ENCODE results near the gene S100A8. TPM values are rescaled to one million over a fixed set of nuclear protein-coding genes. Genes with fewer than 3 reads are reported as not detected.

The S100A8 gene
- total RNA-seq, 1 experiment from 2014 or later = not detected

GRCh38 chr1:153344718-153345025, 46.2 kb downstream of the S100A8 start:
- CTCF ChIA-PET = interaction anchor here (0.6 kb wide), 2 partner anchors 44 to 549 kb away, joined by 3 read pairs; no protein-coding TSS in a partner anchor
- H3K27me3 Mint-ChIP-seq (ENCODE audit: unreplicated experiment) = peaks cover 95% of the 10 kb centered on the region
- no peak overlapping the region for H3K4me3 Mint-ChIP-seq (ENCODE audit: low read depth, unreplicated experiment)
- TF ChIP-seq CTCF (IDR thresholded peaks at IDR 0.05; ENCODE audit: unreplicated experiment) = no peak
- H3K9me3 Mint-ChIP-seq (ENCODE audit: low read depth, unreplicated experiment) = no peaks in the 10 kb centered on the region
- H3K27ac Mint-ChIP-seq (ENCODE audit: unreplicated experiment) = no peak overlapping the region
- no peaks in the 10 kb centered on the region for H3K36me3 Mint-ChIP-seq (ENCODE audit: insufficient read depth, unreplicated experiment)
- intact Hi-C loops (cut with micrococcal nuclease; ENCODE audit: unreplicated experiment) = no loop called here
- no peak for DNase-seq
- peaks cover 35% of the 10 kb centered on the region for H3K4me1 Mint-ChIP-seq (ENCODE audit: low read depth, unreplicated experiment)
- BruUV-seq (replicated peaks) = no TSS peak

- Mint-ChIP-seq H3K27ac (ENCODE audit: unreplicated experiment) (no peak overlapping the region), H3K9me3 (ENCODE audit: low read depth, unreplicated experiment) (no peaks in the 10 kb centered on the region), H3K36me3 (ENCODE audit: insufficient read depth, unreplicated experiment) (no peaks in the 10 kb centered on the region), H3K4me3 (ENCODE audit: low read depth, unreplicated experiment) (no peak overlapping the region), H3K27me3 (ENCODE audit: unreplicated experiment) (peaks cover 95% of the 10 kb centered on the region), H3K4me1 (ENCODE audit: low read depth, unreplicated experiment) (peaks cover 35% of the 10 kb centered on the region)
- CTCF ChIA-PET = interaction anchor here (0.6 to 1.5 kb wide), 3 partner anchors 8 to 44 kb away, joined by 3 to 5 read pairs (median 3); no protein-coding TSS in a partner anchor
- no peak for DNase-seq
- no peak for TF ChIP-seq CTCF (IDR thresholded peaks at IDR 0.05; ENCODE audit: unreplicated experiment)
- intact Hi-C loops (cut with micrococcal nuclease; ENCODE audit: unreplicated experiment) = no loop called here
- BruUV-seq (replicated peaks) = no TSS peak
Measured at GRCh38 chr1:153343811-153344717, 46.8 kb downstream of the S100A8 start.

GRCh38 chr1:153343040-153343681, 47.7 kb downstream of the S100A8 start:
- CTCF ChIA-PET = interaction anchor here (0.8 to 1.5 kb wide), 2 partner anchors 9 to 18 kb away, joined by 3 to 5 read pairs; no protein-coding TSS in a partner anchor
- TF ChIP-seq CTCF (IDR thresholded peaks at IDR 0.05; ENCODE audit: unreplicated experiment) = no peak
- no TSS peak for BruUV-seq (replicated peaks)
- Mint-ChIP-seq H3K4me3 (ENCODE audit: low read depth, unreplicated experiment) (no peak overlapping the region), H3K36me3 (ENCODE audit: insufficient read depth, unreplicated experiment) (no peaks in the 10 kb centered on the region), H3K27me3 (ENCODE audit: unreplicated experiment) (peaks cover 95% of the 10 kb centered on the region), H3K27ac (ENCODE audit: unreplicated experiment) (no peak overlapping the region), H3K4me1 (ENCODE audit: low read depth, unreplicated experiment) (peaks cover 35% of the 10 kb centered on the region), H3K9me3 (ENCODE audit: low read depth, unreplicated experiment) (no peaks in the 10 kb centered on the region)
- no peak for DNase-seq
- intact Hi-C loops (cut with micrococcal nuclease; ENCODE audit: unreplicated experiment) = no loop called here

GRCh38 chr1:153342178-153342577, 48.7 kb downstream of the S100A8 start:
- H3K4me3 Mint-ChIP-seq (ENCODE audit: low read depth, unreplicated experiment) = no peak overlapping the region
- H3K27ac Mint-ChIP-seq (ENCODE audit: unreplicated experiment) = no peak overlapping the region
- DNase-seq = no peak
- peaks cover 35% of the 10 kb centered on the region for H3K4me1 Mint-ChIP-seq (ENCODE audit: low read depth, unreplicated experiment)
- no TSS peak for BruUV-seq (replicated peaks)
- no peaks in the 10 kb centered on the region for H3K36me3 Mint-ChIP-seq (ENCODE audit: insufficient read depth, unreplicated experiment)
- no peaks in the 10 kb centered on the region for H3K9me3 Mint-ChIP-seq (ENCODE audit: low read depth, unreplicated experiment)
- intact Hi-C loops (cut with micrococcal nuclease; ENCODE audit: unreplicated experiment) = no loop called here
- TF ChIP-seq CTCF (IDR thresholded peaks at IDR 0.05; ENCODE audit: unreplicated experiment) = no peak
- CTCF ChIA-PET = no interaction called here
- peaks cover 95% of the 10 kb centered on the region for H3K27me3 Mint-ChIP-seq (ENCODE audit: unreplicated experiment)
